Testis (tissue), 3 donors: ENCODE measurements around the gene GGA3. TPM values are rescaled to one million over a fixed set of nuclear protein-coding genes. Genes with fewer than 3 reads are reported as not detected.

ENCODE experiments used
- DNase-seq: peaks from one replicate; pipeline ENCODE4 v3.0.0-alpha.2; 2019
- H3K27ac ChIP-seq, 2 donors: fragments of 200-600 bp; sonication (generic); one replicate each; pipeline ENCODE4 v1.5.1; 2019
- H3K27me3 ChIP-seq: fragments of 200-600 bp; sonication (generic); one replicate; pipeline ENCODE4 v1.5.1; 2019
- H3K36me3 ChIP-seq: fragments of 200-600 bp; sonication (generic); one replicate; pipeline ENCODE4 v1.5.1; 2017; ENCODE audit warnings: low read depth; ENCODE audit errors: missing control alignments
- H3K4me1 ChIP-seq: fragments of 200-600 bp; sonication (generic); one replicate; pipeline ENCODE4 v1.5.1; 2019
- H3K4me3 ChIP-seq, 2 donors: fragments of 200-600 bp; sonication (generic); one replicate each; pipeline ENCODE4 v1.5.1; 2017 to 2019
- H3K9me3 ChIP-seq: fragments of 200-600 bp; sonication (generic); one replicate; pipeline ENCODE4 v1.5.1; 2017
- CTCF ChIP-seq, 3 experiments: fragments of 450-650 bp in 2 of 3; fragments of 200-600 bp in 1 of 3; sonication (generic) in 1 of 3; IDR thresholded peaks; one replicate each; pipeline ENCODE4 v1.5.1; 2016 to 2019; ENCODE audit warnings: antibody characterized with exemption in 3 of 3, mild to moderate bottlenecking in 2 of 3, moderate library complexity in 1 of 3
- POLR2A ChIP-seq: fragments of 450-650 bp; IDR thresholded peaks from one replicate; pipeline ENCODE4 v1.6.1; 2017; ENCODE audit warnings: antibody characterized with exemption, mild to moderate bottlenecking, moderate library complexity
- WGBS, 2 donors: methylation state at CpG; one replicate each; pipeline ENCODE4 v1.1.5; 2018; 5-methylcytosine and 5-hydroxymethylcytosine counted together
- intact Hi-C: fragments of 100-400 bp; cut with DNase I; formaldehyde crosslinking; loops from one replicate; pipeline ENCODE4 v1.15.1; 2023; ENCODE audit warnings: low total_unique reads
- polyA plus RNA-seq: library from polyadenylated mRNA; stranded (reverse); fragments of 350-450 nt; fragmentation: Illumina TruSeq; extraction: RNeasy Lipid Tissue Mini Kit (QIAGEN cat#74804); gene quantifications from one replicate; pipeline ENCODE4 v1.2.3, GENCODE V29; 2014; ENCODE audit warnings: low read depth, low replicate concordance; ENCODE audit not compliant: insufficient read depth
- total RNA-seq, 2 donors: library from RNA; depleted of rRNA; stranded (reverse); fragments of >200 nt; gene quantifications; one replicate each; pipeline ENCODE4 v1.2.3, GENCODE V29; 2016

GGA3 gene
- total and polyA plus RNA-seq, 3 donors from 2014 or later: 42.9 to 50.2 (median 46.8) TPM

GRCh38 chr17:75252039-75252816 is 9.2 kb downstream of the GGA3 start:
- WGBS, 2 donors: 84 to 92% methylated on average over 6 to 8 of the region's 8 CpGs
- H3K4me1 ChIP-seq: no peaks in the 10 kb centered on the region
- H3K36me3 ChIP-seq: no peaks in the 10 kb centered on the region
- H3K27ac ChIP-seq: no peak overlapping the region
- TF ChIP-seq POLR2A (no peak), CTCF (IDR thresholded peaks at IDR 0.05) (no peak)
- H3K4me3 ChIP-seq: no peak overlapping the region
- no peak for DNase-seq
- intact Hi-C loops: no loop called here
- no peaks in the 10 kb centered on the region for H3K9me3 ChIP-seq
- H3K27me3 ChIP-seq: no peaks in the 10 kb centered on the region

GRCh38 chr17:75250009-75250471 is 11.4 kb downstream of the GGA3 start:
- H3K4me1 ChIP-seq: no peaks in the 10 kb centered on the region
- no peak for DNase-seq
- TF ChIP-seq POLR2A: no peak
- TF ChIP-seq CTCF (IDR thresholded peaks at IDR 0.05): no peak
- no peak overlapping the region for H3K4me3 ChIP-seq
- H3K27me3 ChIP-seq: no peaks in the 10 kb centered on the region
- no peaks in the 10 kb centered on the region for H3K9me3 ChIP-seq
- no peaks in the 10 kb centered on the region for H3K36me3 ChIP-seq
- 54 to 64% methylated on average over 11 of the region's 11 CpGs for WGBS, 2 donors
- peak overlapping the region in 1 of 2 donors; percentile 53 for H3K27ac ChIP-seq
- intact Hi-C loops: no loop called here

GRCh38 chr17:75249564-75249963 is 11.8 kb downstream of the GGA3 start:
- no peak overlapping the region for H3K27ac ChIP-seq
- no peak for TF ChIP-seq CTCF (IDR thresholded peaks at IDR 0.05)
- TF ChIP-seq POLR2A: no peak
- no peaks in the 10 kb centered on the region for H3K9me3 ChIP-seq
- no peak for DNase-seq
- no peaks in the 10 kb centered on the region for H3K36me3 ChIP-seq
- H3K27me3 ChIP-seq: no peaks in the 10 kb centered on the region
- intact Hi-C loops: no loop called here
- H3K4me1 ChIP-seq: no peaks in the 10 kb centered on the region
- no peak overlapping the region for H3K4me3 ChIP-seq
- 67 to 75% methylated on average over 4 of the region's 4 CpGs for WGBS, 2 donors

- DNase-seq: no peak
- intact Hi-C loops: no loop called here
- no peak overlapping the region for H3K4me3 ChIP-seq
- no peak for TF ChIP-seq CTCF (IDR thresholded peaks at IDR 0.05)
- TF ChIP-seq POLR2A: no peak
- H3K27me3 ChIP-seq: no peaks in the 10 kb centered on the region
- H3K27ac ChIP-seq: no peak overlapping the region
- 89 to 93% methylated on average over 1 to 12 of the region's 12 CpGs for WGBS, 2 donors
- H3K4me1 ChIP-seq: no peaks in the 10 kb centered on the region
- peaks cover 2% of the 10 kb centered on the region for H3K36me3 ChIP-seq
- H3K9me3 ChIP-seq: no peaks in the 10 kb centered on the region
Observed at GRCh38 chr17:75246404-75246803, 15.0 kb downstream of the GGA3 start.

- DNase-seq: no peak
- Histone ChIP-seq H3K4me1 (peaks cover 10% of the 10 kb centered on the region), H3K27me3 (no peaks in the 10 kb centered on the region), H3K27ac (no peak overlapping the region), H3K36me3 (peaks cover 2% of the 10 kb centered on the region), H3K9me3 (no peaks in the 10 kb centered on the region), H3K4me3 (no peak overlapping the region)
- TF ChIP-seq CTCF (IDR thresholded peaks at IDR 0.05) (no peak), POLR2A (no peak)
- intact Hi-C loops: no loop called here
- WGBS, 2 donors: 88 to 90% methylated on average over 6 of the region's 6 CpGs
Observed at GRCh38 chr17:75245011-75245410, 16.4 kb downstream of the GGA3 start.
